SK-N-MC (cell line): ENCODE measurements around the gene PTGDS.

Source experiments
- EZH2 ChIP-seq: fragments of 200-600 bp; sonication (generic); IDR thresholded peaks from one replicate; pipeline ENCODE4 v1.6.1; 2017; ENCODE audit warnings: antibody characterized with exemption
- FOXP2 ChIP-seq: optimal IDR thresholded peaks from 2 replicates; pipeline ENCODE3; 2011; ENCODE audit warnings: mild to moderate bottlenecking, moderate library complexity; ENCODE audit not compliant: insufficient read depth; ENCODE audit errors: extremely low read length, control extremely low read depth
- POLR2AphosphoS5 ChIP-seq: IDR thresholded peaks from 2 replicates; pipeline ENCODE4 v1.6.1; 2012; ENCODE audit warnings: mild to moderate bottlenecking, low read depth, low read length, borderline replicate concordance

- no peak for TF ChIP-seq EZH2
- no peak for TF ChIP-seq POLR2AphosphoS5
- no peak for TF ChIP-seq FOXP2
Measured at GRCh38 chr9:137023583-137023991, 46.3 kb downstream of the PTGDS start.
